ENCODE measurements around the gene CLEC2A.

DNA sequence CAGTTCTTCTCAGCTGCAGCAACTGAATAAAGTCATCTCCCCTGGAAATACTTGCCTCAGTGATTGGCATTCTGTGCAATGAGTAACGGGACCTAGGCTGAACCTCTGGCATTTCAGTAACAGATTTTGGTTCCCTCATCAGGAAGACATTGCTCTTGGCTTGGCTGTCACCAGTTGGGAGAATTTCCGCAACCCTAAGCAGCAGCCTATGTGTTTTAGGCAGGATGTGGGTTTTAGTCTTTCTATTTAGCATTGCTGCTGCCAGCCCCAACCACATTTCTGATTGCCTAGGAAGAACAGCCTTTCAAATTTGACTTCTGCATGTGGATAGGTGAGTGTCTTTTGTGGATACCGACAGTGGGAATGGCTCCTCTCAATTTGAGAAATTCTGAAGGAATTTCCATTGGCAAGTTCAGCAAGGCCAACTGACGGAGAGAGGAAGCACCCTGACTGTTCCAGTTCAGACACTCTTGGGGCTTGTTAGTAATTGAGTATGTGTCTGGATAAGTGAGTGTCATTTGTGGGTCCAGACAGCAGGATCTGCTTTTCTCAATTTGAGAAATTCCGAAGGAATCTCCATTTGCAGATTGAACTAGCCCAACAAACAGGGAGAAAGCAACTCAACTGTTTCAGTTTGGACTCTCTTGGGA lies 19.0 kb upstream of the CLEC2A start:
- no peak for TF ChIP-seq EZH2 (IDR thresholded peaks at IDR 0.05; ENCODE audit: borderline replicate concordance, low read length)
- TF ChIP-seq, protein P1, sequence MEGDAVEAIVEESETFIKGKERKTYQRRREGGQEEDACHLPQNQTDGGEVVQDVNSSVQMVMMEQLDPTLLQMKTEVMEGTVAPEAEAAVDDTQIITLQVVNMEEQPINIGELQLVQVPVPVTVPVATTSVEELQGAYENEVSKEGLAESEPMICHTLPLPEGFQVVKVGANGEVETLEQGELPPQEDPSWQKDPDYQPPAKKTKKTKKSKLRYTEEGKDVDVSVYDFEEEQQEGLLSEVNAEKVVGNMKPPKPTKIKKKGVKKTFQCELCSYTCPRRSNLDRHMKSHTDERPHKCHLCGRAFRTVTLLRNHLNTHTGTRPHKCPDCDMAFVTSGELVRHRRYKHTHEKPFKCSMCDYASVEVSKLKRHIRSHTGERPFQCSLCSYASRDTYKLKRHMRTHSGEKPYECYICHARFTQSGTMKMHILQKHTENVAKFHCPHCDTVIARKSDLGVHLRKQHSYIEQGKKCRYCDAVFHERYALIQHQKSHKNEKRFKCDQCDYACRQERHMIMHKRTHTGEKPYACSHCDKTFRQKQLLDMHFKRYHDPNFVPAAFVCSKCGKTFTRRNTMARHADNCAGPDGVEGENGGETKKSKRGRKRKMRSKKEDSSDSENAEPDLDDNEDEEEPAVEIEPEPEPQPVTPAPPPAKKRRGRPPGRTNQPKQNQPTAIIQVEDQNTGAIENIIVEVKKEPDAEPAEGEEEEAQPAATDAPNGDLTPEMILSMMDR (IDR thresholded peaks at IDR 0.05; ENCODE audit: low read length): no peak
